Upper lobe of right lung (tissue), 1 donor: ENCODE data around the gene COX10. TPM values are rescaled to one million over a fixed set of nuclear protein-coding genes. Genes with fewer than 3 reads are reported as not detected.

Source experiments
- ATAC-seq: fragments of 200-7000 bp; cut with Tn5 transposase; one replicate; pipeline ENCODE4 v1.9.1; 2020; ENCODE audit warnings: mild to moderate bottlenecking, moderate library complexity
- DNase-seq: peaks from one replicate; pipeline ENCODE4 v3.0.0-alpha.2; 2020
- H3K27ac ChIP-seq: fragments of 200-600 bp; one replicate; pipeline ENCODE4 v1.8.0; 2022
- H3K27me3 ChIP-seq: fragments of 200-600 bp; one replicate; pipeline ENCODE4 v1.8.0; 2022; ENCODE audit warnings: mild to moderate bottlenecking
- H3K36me3 ChIP-seq: fragments of 200-600 bp; one replicate; pipeline ENCODE4 v1.8.0; 2022
- H3K4me1 ChIP-seq: fragments of 200-600 bp; one replicate; pipeline ENCODE4 v1.8.0; 2022
- H3K4me3 ChIP-seq: fragments of 200-600 bp; one replicate; pipeline ENCODE4 v1.8.0; 2022; ENCODE audit warnings: mild to moderate bottlenecking
- H3K9me3 ChIP-seq: fragments of 200-600 bp; one replicate; pipeline ENCODE4 v1.8.0; 2022
- intact Hi-C: fragments of 100-400 bp; cut with DNase I; formaldehyde crosslinking; loops from one replicate; pipeline ENCODE4 v1.11.0; 2022
- total RNA-seq: library from RNA; stranded (reverse); fragmentation: NEBNext Ultra II Directional; extraction: Animal tissue kit (Norgen Biotek cat#: 25700); gene quantifications from one replicate; pipeline ENCODE4 v1.2.1, GENCODE V29; 2021
- TF ChIP-seq, protein P1 (sequence below): fragments of 200-600 bp; IDR thresholded peaks from one replicate; pipeline ENCODE4 v1.8.0; 2022; ENCODE audit warnings: antibody characterized with exemption
- donor health status: DM: no; HTN: yes; CAD: no; lungs with severe emphysema.

COX10 gene
- total RNA-seq, 1 donor from 2014 or later: 13.5 TPM

DNA sequence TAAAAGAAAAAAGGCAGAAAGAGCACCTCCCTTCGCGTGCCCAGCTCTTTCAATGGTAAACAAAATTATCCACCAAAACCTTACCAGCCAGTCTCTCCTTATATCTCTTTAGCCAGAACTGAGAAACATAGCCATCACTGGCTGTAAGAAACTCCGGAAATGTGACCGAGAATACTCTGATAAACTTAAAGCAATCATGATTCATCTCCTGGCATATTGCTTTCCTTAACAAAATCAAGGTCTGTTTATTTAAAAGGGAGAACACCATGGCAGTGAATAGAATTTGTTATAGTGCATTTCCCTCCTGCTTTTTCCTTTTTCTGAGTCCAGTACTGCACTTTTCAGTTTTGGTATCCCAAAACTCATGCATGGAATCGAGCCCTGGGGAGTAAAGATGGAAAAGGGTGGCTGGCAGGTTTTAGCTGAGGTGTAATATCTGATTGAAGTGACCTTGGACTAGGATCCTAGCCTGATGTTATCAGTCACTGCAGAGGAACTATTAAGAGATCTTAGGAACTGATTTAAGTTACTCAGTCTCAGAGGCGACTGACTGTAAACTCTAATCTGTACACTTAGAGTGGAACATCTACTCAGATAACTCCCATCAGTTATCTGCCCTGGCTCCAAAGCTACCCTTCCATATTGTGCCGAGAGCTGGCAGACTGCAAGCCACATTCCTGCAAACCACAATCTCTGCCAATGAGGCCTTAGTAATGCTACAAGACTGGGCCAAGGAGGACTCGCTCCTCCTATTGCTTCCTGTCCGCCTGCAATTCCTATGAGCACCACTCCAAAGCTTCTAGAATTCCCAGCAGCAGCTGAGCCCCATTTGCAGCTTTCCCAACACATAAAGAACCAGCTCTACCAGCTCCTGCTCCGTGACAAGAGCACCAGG, 7.4 kb upstream of the COX10 start:
- TF ChIP-seq, protein P1, sequence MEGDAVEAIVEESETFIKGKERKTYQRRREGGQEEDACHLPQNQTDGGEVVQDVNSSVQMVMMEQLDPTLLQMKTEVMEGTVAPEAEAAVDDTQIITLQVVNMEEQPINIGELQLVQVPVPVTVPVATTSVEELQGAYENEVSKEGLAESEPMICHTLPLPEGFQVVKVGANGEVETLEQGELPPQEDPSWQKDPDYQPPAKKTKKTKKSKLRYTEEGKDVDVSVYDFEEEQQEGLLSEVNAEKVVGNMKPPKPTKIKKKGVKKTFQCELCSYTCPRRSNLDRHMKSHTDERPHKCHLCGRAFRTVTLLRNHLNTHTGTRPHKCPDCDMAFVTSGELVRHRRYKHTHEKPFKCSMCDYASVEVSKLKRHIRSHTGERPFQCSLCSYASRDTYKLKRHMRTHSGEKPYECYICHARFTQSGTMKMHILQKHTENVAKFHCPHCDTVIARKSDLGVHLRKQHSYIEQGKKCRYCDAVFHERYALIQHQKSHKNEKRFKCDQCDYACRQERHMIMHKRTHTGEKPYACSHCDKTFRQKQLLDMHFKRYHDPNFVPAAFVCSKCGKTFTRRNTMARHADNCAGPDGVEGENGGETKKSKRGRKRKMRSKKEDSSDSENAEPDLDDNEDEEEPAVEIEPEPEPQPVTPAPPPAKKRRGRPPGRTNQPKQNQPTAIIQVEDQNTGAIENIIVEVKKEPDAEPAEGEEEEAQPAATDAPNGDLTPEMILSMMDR: no peak
- intact Hi-C loops: no loop called here
- Histone ChIP-seq H3K36me3 (no peaks in the 10 kb centered on the region), H3K27me3 (no peaks in the 10 kb centered on the region), H3K9me3 (no peaks in the 10 kb centered on the region), H3K4me3 (no peak overlapping the region), H3K4me1 (peaks cover 7% of the 10 kb centered on the region), H3K27ac (peak overlapping the region; percentile 30)
- DNase-seq: no peak
- peak; percentile 94 for ATAC-seq

DNA sequence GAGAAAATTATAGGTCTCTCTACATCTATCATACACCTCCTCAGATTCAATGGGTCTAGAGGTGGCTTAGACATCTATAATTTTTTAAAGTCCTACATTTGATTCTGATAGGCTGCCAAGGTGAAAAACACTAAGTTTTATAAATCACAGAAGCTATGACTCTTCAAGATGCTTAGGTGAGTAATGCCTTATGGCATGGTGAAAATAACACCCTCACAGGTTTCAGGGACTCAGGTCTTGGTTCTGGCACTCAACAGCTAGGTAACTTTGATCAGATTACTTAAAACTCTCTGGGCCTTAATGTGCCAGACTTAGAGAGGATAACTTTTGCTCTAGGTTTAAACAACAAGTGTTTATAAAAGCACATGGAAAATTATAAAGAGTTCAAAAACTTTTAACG, 2.0 kb upstream of the COX10 start:
- no peak overlapping the region for H3K4me3 ChIP-seq
- DNase-seq: no peak
- H3K36me3 ChIP-seq: no peaks in the 10 kb centered on the region
- ATAC-seq: no peak
- H3K4me1 ChIP-seq: peaks cover 12% of the 10 kb centered on the region
- TF ChIP-seq, protein P1: no peak
- H3K27ac ChIP-seq: no peak overlapping the region
- H3K27me3 ChIP-seq: no peaks in the 10 kb centered on the region
- H3K9me3 ChIP-seq: no peaks in the 10 kb centered on the region
- intact Hi-C loops: no loop called here

DNA sequence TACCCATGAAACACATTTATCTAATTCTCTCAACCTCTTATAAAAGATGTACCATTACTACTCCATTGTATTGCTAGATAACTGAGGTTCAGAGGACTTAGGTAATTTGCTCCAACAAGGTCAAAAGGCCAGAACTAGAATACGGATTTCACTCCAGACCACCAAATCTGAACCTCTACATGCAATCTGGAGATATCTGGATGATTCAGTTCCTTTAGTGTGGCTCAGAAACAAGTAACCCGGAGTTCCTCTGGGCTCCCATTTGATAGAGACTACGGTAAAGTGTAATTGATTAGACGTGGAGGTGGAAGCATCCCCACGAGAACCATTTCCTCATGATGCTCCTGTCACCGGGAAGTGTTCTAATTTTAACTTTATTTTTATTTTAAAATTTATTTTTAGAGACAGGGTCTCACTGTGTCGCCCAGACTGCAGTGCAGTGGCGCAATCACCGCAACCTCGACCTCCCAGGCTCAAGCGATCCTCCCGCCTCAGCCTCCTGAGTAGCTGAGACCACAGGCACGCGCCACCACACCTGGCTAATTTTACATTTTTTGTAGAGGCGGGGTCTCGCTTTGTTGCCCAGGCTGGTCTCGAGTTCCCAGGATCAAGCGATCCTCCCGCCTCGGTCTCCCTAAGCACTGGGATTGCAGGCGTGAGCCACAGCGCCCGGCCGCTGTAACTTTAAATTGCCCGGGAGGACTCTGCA, 608 bp upstream of the COX10 start:
- intact Hi-C loops: no loop called here
- Histone ChIP-seq H3K36me3 (no peaks in the 10 kb centered on the region), H3K4me3 (peak overlapping the region; percentile 100), H3K27ac (peak overlapping the region; percentile 90), H3K27me3 (no peaks in the 10 kb centered on the region), H3K4me1 (peaks cover 8% of the 10 kb centered on the region), H3K9me3 (no peaks in the 10 kb centered on the region)
- TF ChIP-seq, protein P1: no peak
- no peak for ATAC-seq
- no peak for DNase-seq

DNA sequence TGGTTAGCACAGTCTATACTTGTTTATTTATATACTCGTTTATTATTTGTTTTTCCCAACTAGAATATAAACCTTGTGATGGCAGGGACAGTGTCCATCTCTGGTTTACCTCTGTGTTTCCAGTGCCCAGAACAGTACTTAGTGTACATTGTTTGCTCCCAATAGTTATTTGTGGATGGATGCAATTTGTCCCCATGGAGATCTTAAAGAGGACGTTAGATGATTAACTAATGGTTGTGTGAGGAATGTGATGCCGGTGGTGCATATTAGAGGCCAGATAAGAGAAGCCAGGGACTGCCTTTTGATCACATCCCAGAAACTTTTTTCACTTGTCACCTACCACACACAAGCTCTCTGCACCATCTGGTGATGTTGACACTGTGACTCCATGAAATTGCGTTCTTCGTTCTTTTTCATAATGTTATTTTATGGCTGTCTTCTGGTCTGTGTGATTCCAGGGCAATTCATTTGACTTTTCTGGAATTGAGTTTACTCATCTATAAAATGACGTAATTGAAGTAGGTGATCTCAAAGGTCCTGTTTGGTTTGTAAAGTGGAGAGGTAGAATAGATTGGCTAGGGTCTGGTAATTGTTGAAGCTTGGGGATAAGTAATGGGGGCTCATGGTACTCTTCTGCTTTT, 1.2 kb downstream of the COX10 start:
- ATAC-seq (no peak), DNase-seq (no peak)
- Histone ChIP-seq H3K4me1 (peaks cover 8% of the 10 kb centered on the region), H3K9me3 (no peaks in the 10 kb centered on the region), H3K4me3 (peak overlapping the region; percentile 100), H3K27ac (no peak overlapping the region), H3K36me3 (peaks cover 1% of the 10 kb centered on the region), H3K27me3 (no peaks in the 10 kb centered on the region)
- intact Hi-C loops: no loop called here
- TF ChIP-seq, protein P1: no peak

DNA sequence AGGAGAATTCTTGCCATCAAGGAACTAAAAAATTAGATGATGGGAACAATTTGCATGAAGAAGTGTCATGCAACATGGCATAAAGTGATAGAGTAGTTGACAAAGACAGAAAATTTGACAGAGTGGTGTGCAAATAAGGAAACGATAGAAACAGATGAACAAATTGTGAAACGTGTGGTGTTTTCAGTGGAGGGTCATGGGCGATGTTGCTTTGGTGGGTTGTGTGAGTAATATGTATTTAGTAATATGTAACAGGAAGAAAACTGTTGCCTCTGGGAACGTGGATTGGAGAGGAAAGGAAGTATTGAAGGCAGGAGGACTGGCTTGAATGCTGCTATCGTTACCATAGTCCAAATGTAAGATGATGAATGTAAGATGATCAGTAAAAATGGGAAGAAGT, 3.6 kb downstream of the COX10 start:
- no peak for ATAC-seq
- no peak for DNase-seq
- no peaks in the 10 kb centered on the region for H3K27me3 ChIP-seq
- peaks cover 8% of the 10 kb centered on the region for H3K4me1 ChIP-seq
- H3K27ac ChIP-seq: no peak overlapping the region
- intact Hi-C loops: no loop called here
- TF ChIP-seq, protein P1: no peak
- no peak overlapping the region for H3K4me3 ChIP-seq
- H3K9me3 ChIP-seq: no peaks in the 10 kb centered on the region
- H3K36me3 ChIP-seq: peaks cover 24% of the 10 kb centered on the region
